PFSK-1 (cell line): Measurements from ENCODE around the gene SLC6A9.

Experiments used
- FOXP2 ChIP-seq: optimal IDR thresholded peaks from 2 replicates; pipeline ENCODE3; 2011; ENCODE audit warnings: borderline replicate concordance, control low read depth, inconsistent platforms; ENCODE audit not compliant: insufficient read depth; ENCODE audit errors: extremely low read length, extremely low read depth
- POLR2AphosphoS5 ChIP-seq: IDR thresholded peaks from 2 replicates; pipeline ENCODE4 v1.6.1; 2012; ENCODE audit warnings: low read depth, mild to moderate bottlenecking, control low read depth, low read length, moderate library complexity
- SIN3A ChIP-seq: IDR thresholded peaks from 2 replicates; pipeline ENCODE4 v1.6.1; 2012; ENCODE audit warnings: mild to moderate bottlenecking, low read length, moderate library complexity, borderline replicate concordance; ENCODE audit not compliant: insufficient read depth
- TAF1 ChIP-seq: IDR thresholded peaks from 2 replicates; pipeline ENCODE4 v1.6.1; 2012; ENCODE audit warnings: low read length, control low read depth, borderline replicate concordance; ENCODE audit not compliant: insufficient read depth
- TF ChIP-seq, protein P1 (sequence below), 2 experiments: IDR thresholded peaks; 2 replicates each; pipeline versions ENCODE4 v1.6.1 to v1.8.0; 2011 to 2012; ENCODE audit warnings: low read depth in 2 of 2, low read length in 2 of 2, control low read depth in 1 of 2, inconsistent platforms in 1 of 2, mild to moderate bottlenecking in 1 of 2, moderate library complexity in 1 of 2; ENCODE audit not compliant: insufficient read depth in 1 of 2

Gene SLC6A9

DNA sequence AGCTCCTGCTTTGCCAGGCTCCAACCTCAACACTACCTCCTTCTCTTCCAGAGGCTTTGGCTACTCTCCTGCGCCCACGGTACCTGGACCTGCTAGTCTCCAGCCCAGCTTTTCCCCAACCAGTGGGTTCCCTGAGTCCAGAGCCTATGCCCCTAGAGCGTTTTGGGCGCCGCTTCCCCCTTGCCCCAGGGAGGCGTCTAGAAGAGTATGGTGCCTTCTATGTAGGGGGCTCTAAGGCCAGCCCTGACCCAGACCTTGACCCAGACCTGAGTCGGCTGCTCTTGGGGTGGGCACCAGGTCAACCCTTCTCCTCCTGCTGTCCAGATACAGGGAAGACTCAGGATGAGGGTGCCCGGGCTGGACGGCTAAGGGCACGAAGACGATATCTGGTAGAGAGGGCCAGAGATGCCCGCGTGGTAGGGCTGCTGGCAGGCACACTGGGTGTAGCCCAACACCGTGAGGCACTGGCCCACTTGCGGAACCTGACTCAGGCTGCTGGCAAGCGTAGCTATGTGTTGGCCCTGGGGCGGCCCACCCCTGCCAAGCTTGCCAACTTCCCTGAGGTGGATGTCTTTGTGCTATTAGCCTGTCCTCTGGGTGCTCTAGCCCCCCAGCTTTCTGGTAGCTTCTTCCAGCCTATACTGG is 59.8 kb downstream of the SLC6A9 start:
- TF ChIP-seq FOXP2 (no peak), TAF1 (no peak), POLR2AphosphoS5 (no peak), SIN3A (no peak)
- TF ChIP-seq, protein P1, sequence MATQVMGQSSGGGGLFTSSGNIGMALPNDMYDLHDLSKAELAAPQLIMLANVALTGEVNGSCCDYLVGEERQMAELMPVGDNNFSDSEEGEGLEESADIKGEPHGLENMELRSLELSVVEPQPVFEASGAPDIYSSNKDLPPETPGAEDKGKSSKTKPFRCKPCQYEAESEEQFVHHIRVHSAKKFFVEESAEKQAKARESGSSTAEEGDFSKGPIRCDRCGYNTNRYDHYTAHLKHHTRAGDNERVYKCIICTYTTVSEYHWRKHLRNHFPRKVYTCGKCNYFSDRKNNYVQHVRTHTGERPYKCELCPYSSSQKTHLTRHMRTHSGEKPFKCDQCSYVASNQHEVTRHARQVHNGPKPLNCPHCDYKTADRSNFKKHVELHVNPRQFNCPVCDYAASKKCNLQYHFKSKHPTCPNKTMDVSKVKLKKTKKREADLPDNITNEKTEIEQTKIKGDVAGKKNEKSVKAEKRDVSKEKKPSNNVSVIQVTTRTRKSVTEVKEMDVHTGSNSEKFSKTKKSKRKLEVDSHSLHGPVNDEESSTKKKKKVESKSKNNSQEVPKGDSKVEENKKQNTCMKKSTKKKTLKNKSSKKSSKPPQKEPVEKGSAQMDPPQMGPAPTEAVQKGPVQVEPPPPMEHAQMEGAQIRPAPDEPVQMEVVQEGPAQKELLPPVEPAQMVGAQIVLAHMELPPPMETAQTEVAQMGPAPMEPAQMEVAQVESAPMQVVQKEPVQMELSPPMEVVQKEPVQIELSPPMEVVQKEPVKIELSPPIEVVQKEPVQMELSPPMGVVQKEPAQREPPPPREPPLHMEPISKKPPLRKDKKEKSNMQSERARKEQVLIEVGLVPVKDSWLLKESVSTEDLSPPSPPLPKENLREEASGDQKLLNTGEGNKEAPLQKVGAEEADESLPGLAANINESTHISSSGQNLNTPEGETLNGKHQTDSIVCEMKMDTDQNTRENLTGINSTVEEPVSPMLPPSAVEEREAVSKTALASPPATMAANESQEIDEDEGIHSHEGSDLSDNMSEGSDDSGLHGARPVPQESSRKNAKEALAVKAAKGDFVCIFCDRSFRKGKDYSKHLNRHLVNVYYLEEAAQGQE (IDR thresholded peaks at IDR 0.05; ENCODE audit: insufficient read depth in 1 of 2, low read depth in 2 of 2, low read length in 2 of 2), result no peak

DNA sequence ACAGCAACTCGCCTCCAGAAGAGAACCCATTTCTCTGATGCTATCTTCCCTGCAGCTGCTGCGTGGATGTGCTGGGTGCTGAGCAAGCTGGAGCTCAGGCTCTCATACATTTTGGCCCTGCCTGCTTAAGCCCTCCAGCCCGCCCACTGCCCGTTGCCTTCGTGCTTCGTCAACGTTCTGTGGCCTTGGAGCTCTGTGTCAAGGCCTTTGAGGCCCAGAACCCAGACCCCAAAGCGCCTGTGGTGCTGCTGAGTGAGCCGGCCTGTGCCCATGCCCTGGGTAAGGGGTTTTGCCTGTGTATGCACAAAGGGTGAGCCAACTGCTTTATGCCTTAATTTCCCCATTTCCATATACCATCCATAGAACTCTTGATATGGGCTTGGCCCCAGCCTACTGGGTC is 60.4 kb downstream of the SLC6A9 start:
- TF ChIP-seq TAF1, result no peak
- TF ChIP-seq FOXP2, result no peak
- TF ChIP-seq POLR2AphosphoS5, result no peak
- TF ChIP-seq, protein P1 (IDR thresholded peaks at IDR 0.05; ENCODE audit: insufficient read depth in 1 of 2, low read depth in 2 of 2, low read length in 2 of 2), result no peak
- no peak for TF ChIP-seq SIN3A

DNA sequence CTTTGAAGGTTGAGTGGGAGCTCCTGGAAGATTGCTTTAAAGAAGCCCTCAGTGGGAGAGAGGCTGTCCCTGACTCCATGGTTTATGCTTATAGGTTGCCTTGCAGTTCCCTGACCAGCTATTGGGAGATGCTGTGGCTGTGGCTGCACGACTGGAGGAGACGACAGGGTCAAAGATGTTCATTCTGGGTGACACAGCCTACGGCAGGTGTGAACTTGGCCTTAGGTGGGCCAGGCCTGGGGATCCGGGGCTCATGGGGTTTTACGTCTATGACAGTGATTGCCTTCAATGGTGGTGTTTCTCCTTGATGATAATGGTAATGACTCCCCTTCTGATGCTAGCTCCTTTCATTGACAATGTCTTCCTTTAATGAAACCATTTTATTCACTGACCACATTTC is 60.8 kb downstream of the SLC6A9 start:
- no peak for TF ChIP-seq TAF1
- no peak for TF ChIP-seq FOXP2
- TF ChIP-seq POLR2AphosphoS5, result no peak
- no peak for TF ChIP-seq SIN3A
- TF ChIP-seq, protein P1 (IDR thresholded peaks at IDR 0.05; ENCODE audit: insufficient read depth in 1 of 2, low read depth in 2 of 2, low read length in 2 of 2), result no peak

DNA sequence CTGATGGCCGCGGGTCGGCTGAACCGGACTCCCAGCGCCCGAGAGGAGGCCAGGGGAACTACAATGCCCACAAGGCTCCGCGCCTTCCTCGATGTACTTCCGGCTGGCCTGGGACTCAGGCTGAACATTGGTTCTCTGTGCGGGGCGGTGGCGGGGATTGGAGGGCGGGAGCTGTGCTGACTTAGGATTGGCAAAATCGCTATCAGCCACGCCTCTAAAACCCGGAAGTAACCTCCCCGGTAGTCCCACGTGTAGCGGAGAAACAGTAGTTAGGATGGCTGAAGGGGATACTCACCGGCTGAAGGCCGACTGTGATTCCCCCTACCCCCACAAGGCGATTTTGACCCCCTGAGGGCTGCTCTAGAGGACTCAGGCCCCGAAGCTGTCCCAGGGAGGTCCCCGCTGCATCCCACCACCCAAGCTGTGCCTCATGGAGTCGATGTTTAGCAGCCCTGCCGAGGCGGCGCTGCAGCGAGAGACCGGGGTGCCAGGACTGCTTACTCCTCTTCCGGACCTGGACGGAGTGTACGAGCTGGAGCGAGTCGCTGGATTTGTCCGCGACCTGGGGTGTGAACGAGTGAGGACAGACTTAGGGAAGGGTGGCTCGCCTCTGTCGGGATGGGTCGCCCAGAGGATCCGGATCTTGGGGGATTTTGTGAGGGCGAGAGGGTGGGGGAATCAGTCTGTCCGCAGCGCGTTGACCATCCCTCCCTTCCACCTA is 61.4 kb downstream of the SLC6A9 start, which contains the start of gene DPH2:
TSS of gene DPH2 (plus strand) at position 265 of the 721 bp plus-strand sequence. CDS start at position 431, 166 bp downstream.
- TF ChIP-seq POLR2AphosphoS5, result 0 out of 2 replicates have a peak, but pooled peaks have one; percentile 53
- no peak for TF ChIP-seq TAF1
- peak; percentile 28 for TF ChIP-seq FOXP2
- peak; percentile 91; the same call in 1 of the 2 replicates for TF ChIP-seq SIN3A
- TF ChIP-seq, protein P1 (IDR thresholded peaks at IDR 0.05; ENCODE audit: insufficient read depth in 1 of 2, low read depth in 2 of 2, low read length in 2 of 2), result peak in 1 of 2 experiments; percentile 43; a peak in 2 of 4 replicates
